Testis (tissue), 3 donors: ENCODE measurements around the gene SCN4B. TPM values are rescaled to one million over a fixed set of nuclear protein-coding genes. Genes with fewer than 3 reads are reported as not detected.

Experiments used
- DNase-seq: peaks from one replicate; pipeline ENCODE4 v3.0.0-alpha.2; 2019
- H3K27ac ChIP-seq, 2 donors: fragments of 200-600 bp; sonication (generic); one replicate each; pipeline ENCODE4 v1.5.1; 2019
- H3K27me3 ChIP-seq: fragments of 200-600 bp; sonication (generic); one replicate; pipeline ENCODE4 v1.5.1; 2019
- H3K36me3 ChIP-seq: fragments of 200-600 bp; sonication (generic); one replicate; pipeline ENCODE4 v1.5.1; 2017; ENCODE audit warnings: low read depth; ENCODE audit errors: missing control alignments
- H3K4me1 ChIP-seq: fragments of 200-600 bp; sonication (generic); one replicate; pipeline ENCODE4 v1.5.1; 2019
- H3K4me3 ChIP-seq, 2 donors: fragments of 200-600 bp; sonication (generic); one replicate each; pipeline ENCODE4 v1.5.1; 2017 to 2019
- H3K9me3 ChIP-seq: fragments of 200-600 bp; sonication (generic); one replicate; pipeline ENCODE4 v1.5.1; 2017
- CTCF ChIP-seq, 3 experiments: fragments of 450-650 bp in 2 of 3; fragments of 200-600 bp in 1 of 3; sonication (generic) in 1 of 3; IDR thresholded peaks; one replicate each; pipeline ENCODE4 v1.5.1; 2016 to 2019; ENCODE audit warnings: antibody characterized with exemption in 3 of 3, mild to moderate bottlenecking in 2 of 3, moderate library complexity in 1 of 3
- POLR2A ChIP-seq: fragments of 450-650 bp; IDR thresholded peaks from one replicate; pipeline ENCODE4 v1.6.1; 2017; ENCODE audit warnings: antibody characterized with exemption, mild to moderate bottlenecking, moderate library complexity
- WGBS, 2 donors: methylation state at CpG; one replicate each; pipeline ENCODE4 v1.1.5; 2018; 5-methylcytosine and 5-hydroxymethylcytosine counted together
- intact Hi-C: fragments of 100-400 bp; cut with DNase I; formaldehyde crosslinking; loops from one replicate; pipeline ENCODE4 v1.15.1; 2023; ENCODE audit warnings: low total_unique reads
- polyA plus RNA-seq: library from polyadenylated mRNA; stranded (reverse); fragments of 350-450 nt; fragmentation: Illumina TruSeq; extraction: RNeasy Lipid Tissue Mini Kit (QIAGEN cat#74804); gene quantifications from one replicate; pipeline ENCODE4 v1.2.3, GENCODE V29; 2014; ENCODE audit warnings: low read depth, low replicate concordance; ENCODE audit not compliant: insufficient read depth
- total RNA-seq, 2 donors: library from RNA; depleted of rRNA; stranded (reverse); fragments of >200 nt; gene quantifications; one replicate each; pipeline ENCODE4 v1.2.3, GENCODE V29; 2016

SCN4B gene
- total and polyA plus RNA-seq, 3 donors from 2014 or later = 1.9 to 4.9 (median 2.0) TPM

GRCh38 chr11:118099838-118100556 is 52.6 kb downstream of the SCN4B start:
- Histone ChIP-seq H3K4me3 (no peak overlapping the region), H3K9me3 (no peaks in the 10 kb centered on the region), H3K36me3 (no peaks in the 10 kb centered on the region), H3K4me1 (no peaks in the 10 kb centered on the region), H3K27ac (no peak overlapping the region), H3K27me3 (no peaks in the 10 kb centered on the region)
- DNase-seq = no peak
- WGBS, 2 donors = 71 to 77% methylated on average over 3 to 10 of the region's 10 CpGs
- TF ChIP-seq POLR2A = no peak
- no peak for TF ChIP-seq CTCF (IDR thresholded peaks at IDR 0.05)
- intact Hi-C loops = no loop called here

- 75 to 84% methylated on average over 11 of the region's 11 CpGs for WGBS, 2 donors
Observed at GRCh38 chr11:118098996-118099837, 53.4 kb downstream of the SCN4B start.

GRCh38 chr11:118095967-118096367 is 56.7 kb downstream of the SCN4B start:
- Histone ChIP-seq H3K27me3 (no peaks in the 10 kb centered on the region), H3K27ac (no peak overlapping the region), H3K9me3 (no peaks in the 10 kb centered on the region), H3K4me3 (no peak overlapping the region), H3K4me1 (no peaks in the 10 kb centered on the region), H3K36me3 (no peaks in the 10 kb centered on the region)
- intact Hi-C loops = no loop called here
- TF ChIP-seq CTCF (IDR thresholded peaks at IDR 0.05) (no peak), POLR2A (no peak)
- no peak for DNase-seq
- WGBS, 2 donors = 25 to 26% methylated on average over 1 of the region's 1 CpG

More at GRCh38 chr11:118098996-118099837, 53.4 kb downstream of the SCN4B start:
- no peaks in the 10 kb centered on the region for H3K36me3 ChIP-seq
- no peaks in the 10 kb centered on the region for H3K4me1 ChIP-seq
- no peak overlapping the region for H3K27ac ChIP-seq
- no peaks in the 10 kb centered on the region for H3K27me3 ChIP-seq
- H3K4me3 ChIP-seq = no peak overlapping the region
- TF ChIP-seq CTCF (IDR thresholded peaks at IDR 0.05) (no peak), POLR2A (no peak)
- no peak for DNase-seq
- intact Hi-C loops = no loop called here
- H3K9me3 ChIP-seq = no peaks in the 10 kb centered on the region

GRCh38 chr11:118095493-118095892 is 57.1 kb downstream of the SCN4B start:
- no peak overlapping the region for H3K4me3 ChIP-seq
- WGBS, 2 donors = 72 to 83% methylated on average over 4 of the region's 4 CpGs
- H3K27me3 ChIP-seq = no peaks in the 10 kb centered on the region
- intact Hi-C loops = no loop called here
- H3K36me3 ChIP-seq = no peaks in the 10 kb centered on the region
- H3K27ac ChIP-seq = no peak overlapping the region
- no peaks in the 10 kb centered on the region for H3K9me3 ChIP-seq
- no peak for TF ChIP-seq POLR2A
- no peak for TF ChIP-seq CTCF (IDR thresholded peaks at IDR 0.05)
- H3K4me1 ChIP-seq = no peaks in the 10 kb centered on the region
- no peak for DNase-seq
